ENCODE measurements around the gene SNRK.

DNA sequence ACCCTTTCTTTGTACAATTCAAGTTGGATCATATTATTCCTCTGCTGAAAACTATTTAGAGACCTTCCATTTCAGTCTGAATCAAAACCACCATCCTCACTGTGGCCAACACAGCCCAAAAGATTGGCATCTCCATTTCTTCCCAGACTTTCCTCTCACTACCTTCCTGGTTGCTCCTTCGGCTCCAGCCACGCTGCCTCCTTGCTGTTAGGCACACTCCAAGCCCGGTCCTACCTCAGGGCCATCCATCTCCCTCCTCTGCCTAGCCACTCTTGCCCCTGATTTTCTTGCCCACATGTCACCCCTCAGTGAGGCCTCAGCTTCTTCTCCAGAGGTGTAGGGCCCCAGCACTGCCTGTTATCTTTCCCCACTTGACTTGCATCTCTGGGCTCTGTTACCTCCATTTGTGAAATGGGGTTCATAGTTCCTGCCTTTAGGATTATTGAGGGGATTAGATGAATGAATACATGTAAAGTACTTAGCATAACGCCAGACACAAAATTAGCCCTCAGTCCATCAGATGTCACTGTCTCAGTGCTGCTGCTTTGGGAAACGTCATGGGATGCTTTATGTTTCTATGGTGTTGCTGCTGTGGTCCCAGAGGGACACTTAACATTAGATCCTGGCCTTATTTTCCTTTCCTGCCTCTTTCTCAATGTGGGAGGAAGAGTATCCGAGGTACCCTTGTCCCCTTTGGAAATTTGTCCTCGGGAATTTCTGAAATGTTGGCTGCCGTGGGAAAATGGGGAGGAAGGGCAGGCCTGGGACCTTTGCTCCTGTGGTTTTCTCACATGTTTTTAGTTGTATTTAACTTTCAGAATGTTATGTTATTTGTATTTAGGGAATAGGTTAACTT is 31.3 kb downstream of the SNRK start:
- TF ChIP-seq EP300 (IDR thresholded peaks at IDR 0.05) (no peak), POLR2A (IDR thresholded peaks at IDR 0.05) (no peak), POLR2AphosphoS5 (IDR thresholded peaks at IDR 0.05) (no peak)
- TF ChIP-seq, protein P1, sequence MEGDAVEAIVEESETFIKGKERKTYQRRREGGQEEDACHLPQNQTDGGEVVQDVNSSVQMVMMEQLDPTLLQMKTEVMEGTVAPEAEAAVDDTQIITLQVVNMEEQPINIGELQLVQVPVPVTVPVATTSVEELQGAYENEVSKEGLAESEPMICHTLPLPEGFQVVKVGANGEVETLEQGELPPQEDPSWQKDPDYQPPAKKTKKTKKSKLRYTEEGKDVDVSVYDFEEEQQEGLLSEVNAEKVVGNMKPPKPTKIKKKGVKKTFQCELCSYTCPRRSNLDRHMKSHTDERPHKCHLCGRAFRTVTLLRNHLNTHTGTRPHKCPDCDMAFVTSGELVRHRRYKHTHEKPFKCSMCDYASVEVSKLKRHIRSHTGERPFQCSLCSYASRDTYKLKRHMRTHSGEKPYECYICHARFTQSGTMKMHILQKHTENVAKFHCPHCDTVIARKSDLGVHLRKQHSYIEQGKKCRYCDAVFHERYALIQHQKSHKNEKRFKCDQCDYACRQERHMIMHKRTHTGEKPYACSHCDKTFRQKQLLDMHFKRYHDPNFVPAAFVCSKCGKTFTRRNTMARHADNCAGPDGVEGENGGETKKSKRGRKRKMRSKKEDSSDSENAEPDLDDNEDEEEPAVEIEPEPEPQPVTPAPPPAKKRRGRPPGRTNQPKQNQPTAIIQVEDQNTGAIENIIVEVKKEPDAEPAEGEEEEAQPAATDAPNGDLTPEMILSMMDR (IDR thresholded peaks at IDR 0.05) = no peak

Measured in gastroesophageal sphincter (tissue), 3 donors.